GM19240 (cell line): Measurements from ENCODE around the gene TNIP2.
"Not testable (repeated sequence)": the region's sequence is repeated elsewhere in the genome, so short reads cannot be mapped to it uniquely, and the experiment has no call there.

Experiments used
- DNase-seq: peaks from one replicate; pipeline ENCODE4 v3.0.0; 2011; ENCODE audit warnings: low spot score; ENCODE audit not compliant: insufficient read length

TNIP2 gene

GRCh38 chr4:2745516-2745915 is 10.6 kb downstream of the TNIP2 start:
- DNase-seq, result no peak

GRCh38 chr4:2744576-2745270 is 11.4 kb downstream of the TNIP2 start:
- DNase-seq, result no peak

- no peak for DNase-seq
Observed at GRCh38 chr4:2743518-2744445, 12.4 kb downstream of the TNIP2 start.

DNA sequence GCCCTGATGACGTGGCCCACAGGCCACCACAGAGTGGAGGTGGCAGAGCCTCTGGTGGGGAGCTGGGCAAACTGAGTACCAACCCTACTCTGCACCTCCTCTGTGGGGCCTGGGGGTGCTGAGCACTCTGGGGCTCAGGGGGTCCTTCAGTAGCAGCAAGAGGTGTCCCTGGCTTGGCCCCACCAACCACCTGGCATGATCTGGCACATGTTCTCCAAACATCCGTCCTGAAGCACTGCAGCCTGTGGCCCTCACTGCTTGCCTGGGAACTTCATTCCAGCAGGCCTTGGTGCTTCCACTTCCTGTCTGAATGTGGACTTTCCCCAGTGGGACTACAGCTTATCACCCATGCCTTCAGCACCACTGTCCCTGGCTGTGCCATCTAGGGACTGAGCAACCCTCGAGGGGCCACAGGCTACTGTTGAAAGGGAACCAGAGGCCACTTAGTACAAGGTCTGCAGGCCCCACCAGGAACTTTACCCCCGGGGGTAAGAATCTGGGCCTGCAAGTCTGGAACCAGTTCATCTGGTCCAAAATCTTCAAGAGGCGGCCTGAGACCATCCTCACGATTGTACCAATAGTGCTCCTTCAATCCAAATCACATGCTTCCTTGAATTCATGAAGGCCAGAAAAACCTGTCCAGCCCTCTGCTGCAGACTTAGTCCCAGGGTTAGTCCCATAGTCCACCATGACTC is 13.2 kb downstream of the TNIP2 start:
- DNase-seq, result no peak

GRCh38 chr4:2742081-2742822 is 13.9 kb downstream of the TNIP2 start:
- no peak for DNase-seq

DNA sequence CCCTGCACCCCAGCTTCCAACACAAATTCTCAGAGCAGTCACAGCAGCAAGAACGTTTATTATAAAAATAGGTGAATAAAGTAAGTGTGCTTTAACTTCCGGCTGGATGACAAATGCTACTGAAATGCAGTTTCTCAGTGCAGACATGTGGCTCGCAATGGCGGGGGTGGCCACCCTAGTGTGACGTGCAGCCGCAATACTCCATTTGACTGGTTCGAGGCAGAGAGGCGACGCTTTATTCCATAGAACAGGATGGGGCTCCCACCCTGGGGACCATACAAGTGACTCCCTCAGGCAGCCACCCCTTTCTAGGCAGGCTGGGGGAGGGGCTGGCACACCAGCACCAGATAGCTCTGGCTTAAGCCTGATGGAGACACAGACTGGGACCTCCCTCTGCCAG is 14.5 kb downstream of the TNIP2 start:
- DNase-seq, result no peak

- DNase-seq, result not testable (repeated sequence)
Observed at GRCh38 chr4:2738296-2738695, 17.8 kb downstream of the TNIP2 start.

DNA sequence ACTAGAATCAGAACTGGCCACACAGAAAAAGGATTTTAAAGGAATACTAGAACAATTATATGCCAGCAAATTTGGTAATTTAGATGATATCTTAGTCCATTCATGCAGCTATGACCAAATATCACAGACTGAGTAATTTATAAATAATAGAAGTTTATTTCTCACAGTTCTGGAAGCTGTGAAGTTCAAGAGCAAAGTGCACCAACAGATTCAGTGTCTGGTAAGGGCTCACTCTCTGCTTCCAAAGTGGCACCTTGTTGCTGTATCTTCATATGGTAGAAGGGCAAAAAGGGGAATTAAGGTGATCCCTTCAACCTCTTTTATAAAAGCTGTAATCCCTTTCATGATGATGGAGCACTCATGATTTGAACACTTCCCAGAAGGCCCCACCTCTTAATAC is 20.3 kb downstream of the TNIP2 start:
- DNase-seq, result no peak

DNA sequence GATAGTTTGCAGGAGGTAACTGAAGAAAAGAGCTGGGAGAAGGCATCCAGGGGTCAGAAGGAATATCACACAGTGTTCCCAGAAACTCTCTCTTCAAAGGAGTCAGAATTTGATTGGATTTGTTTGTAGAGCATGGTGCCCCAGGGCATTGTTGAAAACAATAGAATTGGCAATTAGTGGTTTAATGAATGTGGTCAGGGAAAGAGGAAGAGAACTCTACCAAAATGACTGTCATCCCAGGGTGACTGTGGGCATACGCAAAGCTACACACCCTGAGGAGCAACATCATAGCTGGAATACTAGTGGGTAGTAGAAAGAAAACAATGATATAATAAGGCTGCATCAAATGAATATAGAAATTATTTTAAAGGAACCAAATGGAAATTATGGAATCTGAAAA is 21.5 kb downstream of the TNIP2 start:
- DNase-seq, result no peak

- DNase-seq, result no peak
Observed at GRCh38 chr4:2733844-2734574, 22.1 kb downstream of the TNIP2 start.

DNA sequence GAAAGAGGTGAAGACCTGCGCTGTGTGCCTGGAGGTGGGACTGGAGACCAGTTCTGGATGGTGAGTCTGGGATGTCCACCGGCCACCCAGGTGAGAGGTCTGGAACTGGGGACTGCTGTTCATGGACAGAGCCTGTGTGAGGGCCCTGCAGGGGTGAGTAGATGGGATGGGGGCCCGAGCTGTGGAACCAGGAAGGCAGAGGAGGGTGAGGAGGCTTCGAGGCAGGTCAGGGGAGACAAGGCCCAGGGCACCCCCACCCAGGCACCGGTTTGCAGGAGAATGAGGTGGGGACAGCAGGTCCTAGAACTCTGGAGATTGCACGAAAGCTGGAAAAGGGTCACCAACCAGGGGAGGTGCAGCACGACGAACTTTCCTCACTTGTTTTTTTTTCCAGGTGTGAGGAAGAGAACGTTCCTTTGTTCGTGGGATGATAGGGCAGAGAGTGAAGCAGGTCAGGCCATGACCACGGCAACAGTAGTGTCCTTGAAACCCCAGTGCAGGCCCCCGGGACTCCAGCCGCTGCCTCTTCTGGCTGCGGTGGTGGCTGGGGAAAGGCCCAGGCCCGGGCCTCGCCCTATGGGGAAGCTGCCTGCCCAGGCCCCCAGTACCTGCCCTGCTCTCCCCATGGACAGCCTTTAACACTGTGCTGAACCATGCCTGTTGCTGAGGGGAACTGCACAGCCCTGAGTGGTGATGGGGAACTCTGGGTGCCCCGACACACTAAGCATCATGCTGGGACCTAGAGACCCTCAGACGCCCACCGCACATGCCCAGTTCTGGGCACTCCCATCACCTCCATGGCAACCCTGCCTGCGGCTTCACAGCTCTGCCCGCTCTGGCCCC is 22.9 kb downstream of the TNIP2 start:
- no peak for DNase-seq

DNA sequence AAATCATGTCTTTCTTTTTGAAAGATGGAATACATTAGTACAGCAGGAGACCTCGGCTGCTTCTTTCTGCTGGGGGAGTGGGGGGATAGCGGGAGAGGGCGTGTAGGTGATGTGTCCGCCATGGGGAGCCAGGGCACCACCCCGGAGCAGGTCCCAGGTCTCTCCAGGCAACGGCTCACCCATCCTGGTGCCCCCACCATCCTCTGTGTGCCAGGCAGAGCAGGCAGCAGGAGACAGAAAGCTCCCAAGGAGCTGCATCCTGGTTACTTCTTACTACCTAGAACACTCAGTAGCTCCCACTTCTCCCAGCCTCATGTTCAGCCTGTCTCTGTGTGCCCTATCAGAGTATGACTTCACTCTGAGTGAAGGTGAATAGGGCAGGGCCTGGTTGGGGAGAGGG is 23.6 kb downstream of the TNIP2 start:
- no peak for DNase-seq

DNA sequence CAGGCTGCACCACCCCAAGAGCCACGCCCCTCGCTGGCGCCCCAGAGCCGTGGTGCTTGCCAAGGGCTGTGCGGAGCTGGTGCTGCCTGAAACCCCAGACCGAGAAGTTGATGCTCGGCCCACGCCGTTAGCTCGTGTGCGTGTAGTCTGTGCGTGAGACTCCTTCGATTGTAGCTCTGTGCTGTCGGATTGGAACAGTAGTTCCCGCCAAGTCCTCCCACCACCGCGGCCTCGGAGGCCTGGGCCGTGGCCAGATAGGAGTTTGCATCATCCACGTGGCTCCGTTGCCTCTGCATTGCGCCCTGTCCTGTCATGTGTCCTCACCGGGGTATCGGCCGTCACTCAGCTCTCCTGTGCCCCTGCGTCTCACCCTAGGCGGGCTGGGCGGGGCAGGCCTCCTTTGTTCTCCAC is 24.2 kb downstream of the TNIP2 start:
- no peak for DNase-seq

GRCh38 chr4:2729533-2729875 is 26.6 kb downstream of the TNIP2 start:
- no peak for DNase-seq

DNA sequence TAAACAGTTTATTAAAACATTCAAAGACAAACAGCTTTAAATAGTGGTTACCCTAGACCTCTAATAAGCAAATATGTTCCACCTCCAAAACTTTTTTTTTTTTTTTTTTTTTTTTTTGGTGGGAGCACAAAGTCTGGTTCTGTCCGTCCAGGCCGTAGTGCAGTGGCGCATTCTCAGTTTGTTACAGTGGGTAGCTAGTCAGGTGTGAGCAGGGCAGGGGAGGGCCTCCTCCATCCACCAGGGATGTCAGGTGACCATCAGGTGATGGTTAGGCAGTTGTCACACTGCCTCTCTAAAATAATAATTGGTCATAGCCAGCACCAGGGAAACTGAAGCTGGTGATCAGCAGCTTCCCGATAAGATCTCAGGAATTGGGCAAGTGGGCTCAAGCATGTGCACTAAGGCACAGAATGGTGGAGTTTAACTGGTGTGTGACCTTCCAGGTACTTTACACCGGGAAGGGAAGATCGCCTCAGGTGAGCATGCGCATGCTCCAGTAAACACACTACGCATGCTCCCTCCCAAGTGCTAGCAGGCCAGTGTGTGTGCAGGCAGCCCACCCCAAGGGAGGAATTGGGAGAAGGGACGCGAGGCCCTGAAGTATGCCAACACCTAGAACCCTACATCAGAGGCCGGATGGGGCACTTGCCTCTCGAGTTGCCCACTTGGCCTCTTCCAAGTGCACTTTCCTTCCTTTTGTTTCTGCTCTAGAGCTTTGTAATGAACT is 27.2 kb downstream of the TNIP2 start:
- no peak for DNase-seq

GRCh38 chr4:2728221-2728620 is 27.9 kb downstream of the TNIP2 start:
- no peak for DNase-seq

- not testable (repeated sequence) for DNase-seq
Observed at GRCh38 chr4:2726881-2727280, 29.3 kb downstream of the TNIP2 start.

DNA sequence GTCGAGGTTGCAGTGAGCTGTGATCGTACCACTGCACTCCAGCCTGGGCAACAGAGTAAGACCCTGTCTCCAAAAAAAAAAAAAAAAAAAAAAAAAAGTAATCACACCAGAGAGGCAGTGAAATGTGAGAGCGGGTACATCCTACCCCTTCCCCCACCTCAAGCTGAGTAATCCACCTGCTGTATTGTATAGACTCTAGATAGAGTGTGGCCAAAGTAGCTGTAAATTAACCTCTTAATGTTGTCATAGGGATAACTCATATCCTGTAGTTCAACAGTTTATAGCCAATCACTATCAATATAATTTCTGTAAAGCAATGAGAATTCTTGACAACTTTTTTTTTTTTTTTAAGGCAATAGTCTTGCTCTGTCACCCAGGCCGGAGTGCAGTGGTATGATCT is 30.8 kb downstream of the TNIP2 start:
- DNase-seq, result no peak

DNA sequence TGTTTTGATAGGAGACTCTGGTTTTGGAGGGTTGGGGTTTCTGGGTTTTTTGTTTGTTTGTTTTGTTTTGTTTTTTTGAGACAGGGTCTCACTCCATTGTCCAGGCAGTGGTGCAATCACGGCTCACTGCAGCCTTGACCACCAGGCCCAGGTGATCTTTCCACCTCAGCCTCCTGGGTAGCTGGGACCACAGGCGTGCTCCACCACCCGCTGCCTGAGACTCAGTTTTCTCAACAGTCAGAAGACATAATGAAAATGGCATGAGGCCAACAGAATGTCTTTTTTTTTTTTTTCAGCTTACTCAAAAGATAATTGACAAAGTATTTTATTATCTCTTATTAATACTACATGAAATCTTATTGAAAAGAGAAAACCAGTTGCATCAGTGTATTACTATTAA is 32.4 kb downstream of the TNIP2 start:
- no peak for DNase-seq
